ENCODE data around the gene SUGCT. TPM values are rescaled to one million over a fixed set of nuclear protein-coding genes. Genes with fewer than 3 reads are reported as not detected.

Gene SUGCT
- total and polyA plus RNA-seq, 2 of the 8 experiments (the other 6 are each of a cell fraction or from before 2014, with no cell fraction given), result 2.8 to 5.4 TPM

GRCh38 chr7:40551685-40552576, 417.1 kb downstream of the SUGCT start:
- no peak overlapping the region for H3K14ac ChIP-seq (ENCODE audit: insufficient read length)
- H4K20me1 ChIP-seq (replicated peaks in 1 of 2; ENCODE audit: control insufficient read depth in 1 of 2, insufficient read depth in 2 of 2, low read length in 2 of 2), result no peaks in the 10 kb centered on the region
- no peak overlapping the region for H3K4ac ChIP-seq (replicated peaks; ENCODE audit: insufficient read length, low read depth, low read length)
- H3K4me1 ChIP-seq (replicated peaks in 1 of 4; ENCODE audit: control insufficient read depth in 3 of 4, insufficient read depth in 4 of 4, low read length in 3 of 4), result no peaks in the 10 kb centered on the region
- no peak overlapping the region for H3K9ac ChIP-seq (replicated peaks in 1 of 4; ENCODE audit: extremely low read depth in 1 of 4, low read depth in 3 of 4, low read length in 3 of 4)
- H3K27ac ChIP-seq (ENCODE audit: low read depth, low read length), result no peak overlapping the region
- no peaks in the 10 kb centered on the region; the same call in 1 of the 2 replicates for H3K23me2 ChIP-seq (ENCODE audit: low read depth, low read length)
- H3K4me3 ChIP-seq (ENCODE audit: extremely low read depth in 1 of 4, insufficient read depth in 2 of 4, low read depth in 3 of 4, low read length in 4 of 4), result no peak overlapping the region
- H3K23ac ChIP-seq (ENCODE audit: insufficient read length), result no peak overlapping the region
- no peak overlapping the region for H2AK5ac ChIP-seq (ENCODE audit: low read depth, low read length)
- H2BK15ac ChIP-seq (ENCODE audit: low read length), result no peak overlapping the region
- no peaks in the 10 kb centered on the region for H3K27me3 ChIP-seq (replicated peaks in 1 of 4; ENCODE audit: control insufficient read depth in 3 of 4, extremely low read depth in 1 of 4, insufficient read depth in 3 of 4, low read length in 3 of 4)
- H3K4me2 ChIP-seq (ENCODE audit: insufficient read depth in 1 of 2, low read depth in 2 of 2, low read length in 2 of 2), result no peak overlapping the region
- no peaks in the 10 kb centered on the region for H3K79me1 ChIP-seq (ENCODE audit: low read depth, low read length)
- no peak for FAIRE-seq
- CTCF ChIA-PET (ENCODE audit: partially characterized antibody), result interaction anchor here (1.7 kb wide), 1 partner anchor 53 kb away, joined by 4 read pairs; no protein-coding TSS in a partner anchor
- no peaks in the 10 kb centered on the region for H3K9me3 ChIP-seq (ENCODE audit: insufficient read depth in 2 of 2, low read depth in 1 of 2, low read length in 1 of 2)
- H2BK5ac ChIP-seq (ENCODE audit: low read depth, low read length), result no peak overlapping the region
- H2BK120ac ChIP-seq (replicated peaks; ENCODE audit: low read depth, low read length), result no peak overlapping the region
- H4K5ac ChIP-seq (ENCODE audit: insufficient read length, low read depth, low read length), result no peak overlapping the region
- no peak overlapping the region for H3K18ac ChIP-seq (ENCODE audit: extremely low read depth, low read length)
- DNase-seq (ENCODE audit: low read depth in 1 of 2, low spot score in 2 of 2), result no peak
- POLR2A ChIA-PET (ENCODE audit: partially characterized antibody), result interaction anchor here (0.6 to 0.9 kb wide), 2 partner anchors 193 to 541 kb away, joined by 3 read pairs; no protein-coding TSS in a partner anchor
- H3K56ac ChIP-seq (replicated peaks; ENCODE audit: insufficient read length, low read depth, low read length), result no peak overlapping the region
- H4K91ac ChIP-seq (replicated peaks; ENCODE audit: insufficient read length, low read length), result no peak overlapping the region
- H2BK20ac ChIP-seq (ENCODE audit: low read length), result no peak overlapping the region
- H3K79me2 ChIP-seq (ENCODE audit: control insufficient read depth in 1 of 2, insufficient read depth in 2 of 2, low read length in 2 of 2), result no peaks in the 10 kb centered on the region
- no peaks in the 10 kb centered on the region for H3K36me3 ChIP-seq (ENCODE audit: control insufficient read depth in 2 of 4, insufficient read depth in 4 of 4, low read length in 3 of 4)
- TF ChIP-seq BCL11A (IDR thresholded peaks at IDR 0.05; ENCODE audit: low read depth in 2 of 2, low read length in 2 of 2), result no peak
- TF ChIP-seq KDM4A (IDR thresholded peaks at IDR 0.05; ENCODE audit: low read depth, low read length, severe bottlenecking), result no peak
- TF ChIP-seq SUZ12 (IDR thresholded peaks at IDR 0.05; ENCODE audit: low read length), result no peak
- TF ChIP-seq POLR2A (IDR thresholded peaks at IDR 0.05; ENCODE audit: control extremely low read depth in 1 of 2, low read depth in 2 of 2, low read length in 2 of 2), result no peak
- no peak for TF ChIP-seq E2F6 (IDR thresholded peaks at IDR 0.05)
- no peak for TF ChIP-seq EP300 (IDR thresholded peaks at IDR 0.05; ENCODE audit: borderline replicate concordance in 1 of 2, low read depth in 2 of 2, low read length in 2 of 2)
- TF ChIP-seq ATF2 (IDR thresholded peaks at IDR 0.05; ENCODE audit: low read length), result no peak
- H4K8ac ChIP-seq (ENCODE audit: extremely low read depth, insufficient read depth, low read length), result no peak overlapping the region
- no peak overlapping the region for H2BK12ac ChIP-seq (ENCODE audit: low read depth, low read length)
- no peak overlapping the region; the same call in 1 of the 2 replicates for H2AFZ ChIP-seq (ENCODE audit: low read length)
- WGBS, 2 experiments (ENCODE audit: extremely low coverage in 1 of 2, insufficient coverage in 1 of 2, insufficient read length in 1 of 2, insufficient replicate concordance in 2 of 2, low coverage in 1 of 2, low lambda C conversion rate in 2 of 2, missing lambda C conversion rate in 1 of 2), result 85% methylated on average over 8 of the region's 8 CpGs; no CpG with 5 or more reads in 1 of the 2 experiments
